SK-N-SH (cell line): ENCODE data around the gene C16orf54.

Experiments
- CHD2 ChIP-seq: fragments of 150-350 bp; IDR thresholded peaks from 2 replicates; pipeline ENCODE4 v1.6.1; 2018; ENCODE audit warnings: low read length; ENCODE audit not compliant: partially characterized antibody
- EP300 ChIP-seq, 2 experiments: IDR thresholded peaks; 2 replicates each; pipeline versions ENCODE4 v1.4.0 to v1.6.1; 2012; ENCODE audit warnings: borderline replicate concordance in 1 of 2, low read depth in 1 of 2, low read length in 1 of 2
- EZH2phosphoT487 ChIP-seq: fragments of 200-600 bp; sonication (generic); IDR thresholded peaks from 2 replicates; pipeline ENCODE4 v1.6.1; 2017; ENCODE audit warnings: low read depth, mixed run types, mild to moderate bottlenecking, antibody characterized with exemption, moderate library complexity, borderline replicate concordance
- POLR2AphosphoS5 ChIP-seq: IDR thresholded peaks from 2 replicates; pipeline ENCODE4 v1.6.1; 2012; ENCODE audit warnings: low read depth, low read length
- RFX5 ChIP-seq: IDR thresholded peaks from 2 replicates; pipeline ENCODE4 v1.6.1; 2012; ENCODE audit warnings: mild to moderate bottlenecking, improper control_type of control experiment, low read length
- TF ChIP-seq, protein P1 (sequence below): fragments of 200-600 bp; sonication (generic); IDR thresholded peaks from 2 replicates; pipeline ENCODE4 v1.6.1; 2017; ENCODE audit warnings: antibody characterized with exemption, mild to moderate bottlenecking, moderate library complexity
- TF ChIP-seq, protein P2 (sequence below): IDR thresholded peaks from 2 replicates; pipeline ENCODE4 v1.4.0; 2012; ENCODE audit warnings: low read depth

DNA sequence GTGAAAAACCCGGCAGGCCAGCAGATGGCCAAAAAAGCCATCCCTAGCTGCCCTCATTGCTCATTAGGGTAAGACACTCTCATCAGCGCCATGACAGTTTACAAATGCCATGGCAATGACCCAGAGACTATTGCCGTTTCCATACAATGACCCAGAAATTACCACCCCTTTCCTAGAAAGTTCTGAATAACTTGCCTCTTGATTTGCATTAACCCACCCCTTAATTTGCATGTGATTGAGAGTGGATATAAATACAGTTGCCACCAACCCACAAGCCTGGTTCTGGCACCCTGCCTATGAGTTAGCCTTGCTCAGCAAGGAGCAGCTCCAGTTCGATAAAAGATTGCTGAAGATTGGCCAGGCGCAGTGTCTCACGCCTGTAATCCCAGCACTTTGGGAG, 16.1 kb upstream of the C16orf54 start:
- TF ChIP-seq POLR2AphosphoS5 (no peak), RFX5 (no peak), EP300 (IDR thresholded peaks at IDR 0.05; ENCODE audit: borderline replicate concordance in 1 of 2, low read depth in 1 of 2, low read length in 1 of 2) (no peak), CHD2 (no peak), EZH2phosphoT487 (no peak)
- TF ChIP-seq, protein P1, sequence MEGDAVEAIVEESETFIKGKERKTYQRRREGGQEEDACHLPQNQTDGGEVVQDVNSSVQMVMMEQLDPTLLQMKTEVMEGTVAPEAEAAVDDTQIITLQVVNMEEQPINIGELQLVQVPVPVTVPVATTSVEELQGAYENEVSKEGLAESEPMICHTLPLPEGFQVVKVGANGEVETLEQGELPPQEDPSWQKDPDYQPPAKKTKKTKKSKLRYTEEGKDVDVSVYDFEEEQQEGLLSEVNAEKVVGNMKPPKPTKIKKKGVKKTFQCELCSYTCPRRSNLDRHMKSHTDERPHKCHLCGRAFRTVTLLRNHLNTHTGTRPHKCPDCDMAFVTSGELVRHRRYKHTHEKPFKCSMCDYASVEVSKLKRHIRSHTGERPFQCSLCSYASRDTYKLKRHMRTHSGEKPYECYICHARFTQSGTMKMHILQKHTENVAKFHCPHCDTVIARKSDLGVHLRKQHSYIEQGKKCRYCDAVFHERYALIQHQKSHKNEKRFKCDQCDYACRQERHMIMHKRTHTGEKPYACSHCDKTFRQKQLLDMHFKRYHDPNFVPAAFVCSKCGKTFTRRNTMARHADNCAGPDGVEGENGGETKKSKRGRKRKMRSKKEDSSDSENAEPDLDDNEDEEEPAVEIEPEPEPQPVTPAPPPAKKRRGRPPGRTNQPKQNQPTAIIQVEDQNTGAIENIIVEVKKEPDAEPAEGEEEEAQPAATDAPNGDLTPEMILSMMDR = no peak
- TF ChIP-seq, protein P2, sequence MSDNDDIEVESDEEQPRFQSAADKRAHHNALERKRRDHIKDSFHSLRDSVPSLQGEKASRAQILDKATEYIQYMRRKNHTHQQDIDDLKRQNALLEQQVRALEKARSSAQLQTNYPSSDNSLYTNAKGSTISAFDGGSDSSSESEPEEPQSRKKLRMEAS = no peak
